Fibroblast of skin of abdomen (primary cell): Measurements from ENCODE around the gene ORC3.
"Not testable (repeated sequence)": the region's sequence is repeated elsewhere in the genome, so short reads cannot be mapped to it uniquely, and the experiment has no call there.

Experiments
- DNase-seq: peaks from one replicate; pipeline ENCODE4 v3.0.0-alpha.2; 2013

ORC3 gene

GRCh38 chr6:87697581-87698546 is 107.9 kb downstream of the ORC3 start:
- peak; percentile 99 for DNase-seq

- DNase-seq: peak; percentile 10
Observed at GRCh38 chr6:87698547-87699006, 108.6 kb downstream of the ORC3 start.

GRCh38 chr6:87699576-87699975 is 109.6 kb downstream of the ORC3 start:
- DNase-seq: no peak

GRCh38 chr6:87700397-87701343 is 110.7 kb downstream of the ORC3 start:
- DNase-seq: peak; percentile 77

- DNase-seq: no peak
Observed at GRCh38 chr6:87701344-87701675, 111.4 kb downstream of the ORC3 start.

DNA sequence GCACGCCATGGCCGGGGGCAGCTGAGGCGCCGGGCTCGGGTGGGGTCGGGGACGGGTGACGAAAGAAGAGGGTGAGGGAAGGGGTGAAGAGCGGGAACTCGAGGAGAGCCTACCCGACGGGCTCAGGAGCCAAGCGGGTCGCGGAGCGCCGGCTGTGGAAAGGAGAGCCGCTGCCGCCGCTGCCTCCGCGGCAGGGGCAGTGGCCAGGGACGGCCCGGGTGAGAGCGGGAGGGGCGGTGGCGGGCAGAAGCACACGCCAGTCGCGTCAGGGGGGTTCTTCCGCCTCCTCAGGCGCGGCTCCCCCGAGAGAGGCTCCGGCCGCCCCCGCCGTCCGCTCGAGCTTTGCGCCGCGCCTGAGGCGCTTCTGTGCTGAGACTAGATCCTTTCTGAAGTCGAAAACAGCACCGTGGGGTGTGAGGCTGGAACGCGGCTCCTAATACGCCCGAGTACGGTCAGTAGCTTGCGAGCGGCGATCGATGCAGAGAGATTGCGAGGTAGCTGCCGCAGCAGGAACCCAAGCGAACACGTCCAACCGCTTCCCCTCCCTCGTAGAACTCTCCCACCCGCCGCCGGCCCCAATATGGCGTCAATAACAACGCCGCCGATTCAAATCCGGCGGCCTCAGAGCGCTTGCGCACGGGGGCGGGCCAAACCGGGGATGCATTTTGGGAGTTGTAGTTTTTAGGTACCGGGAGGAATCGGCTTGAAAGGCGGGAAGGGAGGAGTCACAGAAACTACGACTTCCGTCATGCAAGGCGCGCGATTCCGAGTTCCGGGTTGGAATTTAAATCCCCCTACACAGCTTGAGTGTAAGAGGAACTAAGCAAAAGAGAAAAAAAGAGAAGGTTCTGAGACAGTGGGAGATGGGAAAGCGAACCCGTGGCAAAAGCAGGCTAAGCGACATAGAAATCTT is 112.0 kb downstream of the ORC3 start, which contains the start of gene AKIRIN2:
Gene AKIRIN2, minus strand, starts transcription at position 558 of the 913 bp plus-strand sequence. Its CDS starts 549 bp downstream, at position 9.
- peak; percentile 99 for DNase-seq

DNA sequence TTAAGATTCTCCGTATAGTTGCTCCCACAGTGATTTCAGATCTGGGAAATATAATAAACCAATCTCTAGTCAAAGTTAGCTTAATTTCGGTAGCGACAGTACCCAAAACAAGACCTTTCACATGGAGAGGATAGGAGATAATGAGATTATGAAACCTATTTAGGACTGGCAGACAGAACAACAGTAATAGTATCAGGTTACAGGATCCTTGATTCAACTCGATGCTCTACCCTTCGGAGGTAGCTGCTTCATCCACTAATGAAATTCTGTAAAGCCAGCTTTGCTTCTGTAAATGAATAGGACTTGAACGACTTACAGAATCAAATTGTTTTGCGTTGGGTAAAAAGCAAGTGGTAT is 112.6 kb downstream of the ORC3 start:
- peak; percentile 65 for DNase-seq

- DNase-seq: not testable (repeated sequence)
Observed at GRCh38 chr6:87703039-87703438, 113.1 kb downstream of the ORC3 start.

- peak; percentile 24 for DNase-seq
Observed at GRCh38 chr6:87705070-87705691, 115.2 kb downstream of the ORC3 start.

DNA sequence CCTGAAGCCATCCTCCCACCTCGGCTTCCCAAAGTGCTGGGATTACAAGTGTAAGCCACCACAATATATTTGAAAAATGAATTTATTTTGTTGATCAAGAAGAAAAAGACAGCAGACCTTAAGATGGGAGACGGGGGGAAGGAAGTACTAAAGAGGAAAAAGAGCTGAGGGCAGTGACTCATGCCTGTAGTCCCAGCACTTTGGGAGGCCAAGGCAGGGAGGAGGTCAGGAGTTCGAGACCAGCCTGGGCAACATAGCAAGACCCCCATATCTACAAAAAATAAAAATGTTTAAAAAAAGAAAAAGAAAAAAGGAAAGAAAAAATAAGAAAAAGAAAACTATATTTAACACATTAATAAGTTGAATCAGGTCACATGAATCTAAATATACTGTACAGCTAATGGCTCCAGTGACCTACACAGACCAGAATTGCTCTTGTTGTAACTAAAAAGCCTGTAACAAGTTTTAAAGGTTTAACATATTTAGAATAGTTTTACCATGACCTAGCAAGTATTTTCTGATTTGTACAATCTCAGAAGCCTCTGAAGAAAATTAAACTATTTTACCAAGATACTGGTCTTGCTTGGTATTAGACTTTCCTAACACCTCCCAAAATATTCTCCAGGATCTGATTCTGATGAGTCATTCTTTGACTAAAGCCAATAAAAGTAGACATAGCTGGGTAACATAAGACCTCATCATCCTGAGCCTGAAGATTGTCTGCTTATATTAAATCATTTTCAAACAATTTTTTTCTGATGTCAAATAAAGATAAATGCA is 116.4 kb downstream of the ORC3 start:
- DNase-seq: peak; percentile 85

GRCh38 chr6:87708581-87709427 is 118.9 kb downstream of the ORC3 start:
- DNase-seq: not testable (repeated sequence)

GRCh38 chr6:87710090-87710489 is 120.2 kb downstream of the ORC3 start:
- DNase-seq: no peak

DNA sequence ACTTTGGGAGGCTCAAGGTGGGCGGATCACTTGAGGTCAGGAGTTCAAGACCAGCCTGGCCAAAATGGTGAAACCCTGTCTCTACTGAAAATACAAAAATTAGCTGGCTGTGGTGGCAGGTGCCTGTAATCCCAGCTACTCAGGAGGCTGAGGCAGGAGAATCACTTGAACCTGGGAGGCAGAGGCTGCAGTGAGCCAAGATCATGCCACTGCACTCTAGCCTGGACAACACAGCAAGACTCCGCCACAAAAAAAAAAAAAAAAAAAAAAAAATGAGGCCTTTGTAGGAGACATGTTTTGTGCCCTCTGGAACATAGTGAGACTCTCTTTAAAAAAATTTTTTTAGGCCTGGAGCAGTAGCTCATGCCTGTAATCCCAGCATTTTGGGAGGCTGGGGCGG is 122.8 kb downstream of the ORC3 start:
- not testable (repeated sequence) for DNase-seq

DNA sequence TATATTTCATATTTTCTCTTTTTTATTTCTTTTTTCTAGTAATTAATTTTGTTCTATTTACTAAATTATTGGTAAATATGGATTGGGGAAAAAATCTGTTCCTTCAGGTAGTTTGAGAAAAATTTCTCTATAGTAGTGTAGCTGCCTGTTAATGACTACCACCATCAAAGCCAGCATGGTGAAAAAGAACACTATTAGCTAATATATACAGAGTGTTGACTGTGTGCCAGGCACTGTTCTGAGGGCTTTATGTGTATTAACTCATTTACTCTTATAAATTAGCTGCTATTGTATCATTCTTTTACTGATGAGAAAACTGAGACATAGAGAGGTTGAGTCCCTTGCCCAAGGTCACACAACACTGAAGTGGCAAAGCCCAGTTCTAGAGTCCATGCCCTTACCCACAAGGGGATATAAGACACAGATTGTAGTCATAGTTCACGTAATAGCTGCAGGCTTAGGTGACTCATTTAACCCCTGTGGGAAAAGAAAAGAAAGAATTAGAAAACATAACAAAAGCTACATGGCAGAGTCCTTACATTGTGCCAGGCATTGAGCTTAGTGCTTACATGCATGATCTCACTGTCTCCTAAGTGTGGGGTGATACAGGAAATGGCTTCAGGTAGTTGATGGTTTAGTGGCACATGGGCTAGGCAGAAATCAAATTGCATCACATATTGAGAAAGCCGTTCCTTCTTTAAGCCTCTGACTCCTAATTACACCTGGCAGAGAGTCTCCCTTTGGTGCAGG is 124.3 kb downstream of the ORC3 start:
- peak; percentile 60 for DNase-seq
